SU-DHL-6 (cell line): ENCODE measurements around the gene PDE6C.

Experiments used
- H2AFZ ChIP-seq: fragments of 200-600 bp; sonication (generic); 2 replicates; pipeline ENCODE4 v1.6.1; 2014; ENCODE audit warnings: low read depth, mild to moderate bottlenecking, moderate library complexity, mixed read lengths, antibody characterized with exemption, low read length; ENCODE audit not compliant: severe bottlenecking
- H3F3A ChIP-seq: fragments of 200-600 bp; shearing (Covaris generic); 2 replicates; pipeline ENCODE4 v1.6.0; 2016; ENCODE audit warnings: antibody characterized with exemption, mild to moderate bottlenecking; ENCODE audit not compliant: insufficient read depth
- H3K27ac ChIP-seq: fragments of 200-600 bp; sonication (generic); 2 replicates; pipeline ENCODE4 v1.5.1; 2016; ENCODE audit warnings: low read depth, mild to moderate bottlenecking, low read length, moderate library complexity, mixed read lengths
- H3K27me3 ChIP-seq: fragments of 200-600 bp; sonication (generic), shearing (Covaris generic); 2 replicates; pipeline ENCODE4 v1.6.0; 2014; ENCODE audit warnings: mild to moderate bottlenecking, low read length
- H3K36me3 ChIP-seq: fragments of 200-600 bp; sonication (generic); 2 replicates; pipeline ENCODE4 v1.6.1; 2014; ENCODE audit warnings: mild to moderate bottlenecking, low read length, mixed read lengths
- H3K4me2 ChIP-seq: fragments of 300-600, 200-600 bp; shearing (Covaris generic), sonication (generic); 2 replicates; pipeline ENCODE4 v1.6.0; 2014; ENCODE audit warnings: low read length, low read depth, mild to moderate bottlenecking; ENCODE audit not compliant: poor library complexity, severe bottlenecking
- H3K4me3 ChIP-seq: fragments of 200-600 bp; sonication (generic); 2 replicates; pipeline ENCODE4 v1.5.1; 2014; ENCODE audit warnings: antibody characterized with exemption, low read length, mild to moderate bottlenecking, mixed read lengths; ENCODE audit not compliant: insufficient read depth, poor library complexity, severe bottlenecking
- H3K79me2 ChIP-seq: fragments of 200-600 bp; sonication (generic); 2 replicates; pipeline ENCODE4 v1.6.1; 2014; ENCODE audit warnings: mild to moderate bottlenecking, low read length, moderate library complexity; ENCODE audit not compliant: insufficient read depth
- H3K9ac ChIP-seq: fragments of 200-600 bp; sonication (generic); 2 replicates; pipeline ENCODE4 v1.7.0; 2014; ENCODE audit warnings: mild to moderate bottlenecking, low read length
- H3K9me2 ChIP-seq: fragments of 200-600 bp; sonication (generic); replicated peaks from 2 replicates; pipeline ENCODE4 v1.6.1; 2014; ENCODE audit warnings: low read length; ENCODE audit not compliant: insufficient read depth
- H3K9me3 ChIP-seq: fragments of 200-600 bp; sonication (generic); 2 replicates; pipeline ENCODE4 v1.6.1; 2014; ENCODE audit warnings: low read length, mixed read lengths; ENCODE audit not compliant: insufficient read depth
- H4K20me1 ChIP-seq: fragments of 200-600 bp; sonication (generic); 2 replicates; pipeline ENCODE4 v1.6.1; 2014; ENCODE audit warnings: low read depth, mild to moderate bottlenecking, antibody characterized with exemption, low read length, moderate library complexity, mixed read lengths
- CTCF ChIP-seq: fragments of 200-600 bp; sonication (generic); IDR thresholded peaks from one replicate; pipeline ENCODE4 v1.5.1; 2017; ENCODE audit warnings: antibody characterized with exemption, mild to moderate bottlenecking, low read length, moderate library complexity; ENCODE audit not compliant: insufficient read depth, poor library complexity, severe bottlenecking
- EZH2phosphoT487 ChIP-seq: fragments of 200-600 bp; sonication (generic), shearing (Covaris generic); conservative IDR thresholded peaks from 2 replicates; pipeline ENCODE4 v1.6.1; 2018; ENCODE audit warnings: mild to moderate bottlenecking, antibody characterized with exemption, low read length, moderate library complexity, mixed read lengths

The PDE6C gene

GRCh38 chr10:93622942-93623341 lies 10.6 kb downstream of the PDE6C start:
- Histone ChIP-seq H3K79me2 (no peaks in the 10 kb centered on the region), H2AFZ (no peak overlapping the region), H3K4me3 (no peak overlapping the region), H3K36me3 (no peaks in the 10 kb centered on the region), H3F3A (no peaks in the 10 kb centered on the region), H3K9me3 (no peaks in the 10 kb centered on the region), H3K9ac (no peak overlapping the region), H3K4me2 (no peak overlapping the region), H3K27ac (no peak overlapping the region), H3K9me2 (no peaks in the 10 kb centered on the region), H3K27me3 (no peaks in the 10 kb centered on the region; the same call in 1 of the 2 replicates), H4K20me1 (no peaks in the 10 kb centered on the region)
- no peak for TF ChIP-seq CTCF
- no peak for TF ChIP-seq EZH2phosphoT487

GRCh38 chr10:93628858-93629257 lies 16.5 kb downstream of the PDE6C start:
- no peaks in the 10 kb centered on the region for H3K27me3 ChIP-seq
- no peaks in the 10 kb centered on the region for H3F3A ChIP-seq
- H3K9me2 ChIP-seq: no peaks in the 10 kb centered on the region
- no peaks in the 10 kb centered on the region for H3K9me3 ChIP-seq
- H3K9ac ChIP-seq: no peak overlapping the region
- H3K4me2 ChIP-seq: no peak overlapping the region
- no peak overlapping the region for H3K27ac ChIP-seq
- H3K79me2 ChIP-seq: no peaks in the 10 kb centered on the region
- no peak overlapping the region for H3K4me3 ChIP-seq
- no peaks in the 10 kb centered on the region for H4K20me1 ChIP-seq
- no peak overlapping the region for H2AFZ ChIP-seq
- no peaks in the 10 kb centered on the region for H3K36me3 ChIP-seq
- no peak for TF ChIP-seq EZH2phosphoT487
- no peak for TF ChIP-seq CTCF

- no peaks in the 10 kb centered on the region for H4K20me1 ChIP-seq
- H3K79me2 ChIP-seq: no peaks in the 10 kb centered on the region
- H3K36me3 ChIP-seq: no peaks in the 10 kb centered on the region
- no peaks in the 10 kb centered on the region for H3K9me2 ChIP-seq
- H3K9me3 ChIP-seq: no peaks in the 10 kb centered on the region
- no peaks in the 10 kb centered on the region for H3K27me3 ChIP-seq
- H3K27ac ChIP-seq: no peak overlapping the region
- no peak overlapping the region for H3K4me2 ChIP-seq
- no peak overlapping the region for H3K4me3 ChIP-seq
- H3F3A ChIP-seq: no peaks in the 10 kb centered on the region
- H2AFZ ChIP-seq: no peak overlapping the region
- TF ChIP-seq CTCF (no peak), EZH2phosphoT487 (no peak)
- no peak overlapping the region for H3K9ac ChIP-seq
These were observed 17.4 kb downstream of the PDE6C start for GRCh38 chr10:93629647-93630305.
